Measurements from ENCODE around the gene CELF4. TPM values are rescaled to one million over a fixed set of nuclear protein-coding genes. Genes with fewer than 3 reads are reported as not detected.
"Not testable (repeated sequence)": the region's sequence is repeated elsewhere in the genome, so short reads cannot be mapped to it uniquely, and the experiment has no call there.

CELF4 gene
- total RNA-seq, 8 experiments from 2014 or later, result 3.0 to 59.9 (median 38.7) TPM

DNA sequence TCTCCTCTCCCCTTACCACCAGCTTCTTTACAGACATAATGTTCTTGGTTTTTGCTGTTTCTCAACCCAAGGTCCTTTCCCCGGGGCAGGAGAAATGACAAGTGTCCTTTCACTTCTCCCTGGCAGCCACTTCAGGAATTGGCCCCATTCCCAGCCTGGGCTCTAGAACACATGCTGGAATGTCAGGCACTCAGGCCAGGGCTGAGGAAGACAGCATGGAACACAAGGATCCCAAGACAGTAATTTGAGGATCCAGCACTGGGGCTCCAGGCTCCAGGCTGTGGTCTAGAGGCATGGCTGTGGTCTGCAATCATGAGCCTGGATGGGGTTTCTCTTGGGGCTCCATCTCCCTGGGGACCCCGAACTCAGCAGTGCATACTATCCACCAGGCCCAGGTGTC lies 201.4 kb downstream of the CELF4 start:
- no peak overlapping the region for H3K27ac ChIP-seq
- WGBS, 10 experiments, result 14 to 92% (median 60%) methylated on average over 1 to 2 of the region's 2 CpGs; no CpG with 5 or more reads in 5 of the 10 experiments
- in situ Hi-C loops (cut with MboI; ENCODE audit: low pct_unique_long_range_greater_than_20kb in 2 of 9, low sequenced_read_pairs in 9 of 9, unreplicated experiment in 9 of 9), result loop anchor here in 1 of 9 experiments (25.0 kb wide), 1 partner anchor 173 kb away; no protein-coding TSS in a partner anchor
- H3K4me3 ChIP-seq, result no peak overlapping the region
- peaks cover 35 to 44% of the 10 kb centered on the region in 2 donors for H3K4me1 ChIP-seq (replicated peaks in 1 of 2)
- ATAC-seq (replicated peaks in 6 of 8), result peak in 1 of 8 experiments; percentile 14

DNA sequence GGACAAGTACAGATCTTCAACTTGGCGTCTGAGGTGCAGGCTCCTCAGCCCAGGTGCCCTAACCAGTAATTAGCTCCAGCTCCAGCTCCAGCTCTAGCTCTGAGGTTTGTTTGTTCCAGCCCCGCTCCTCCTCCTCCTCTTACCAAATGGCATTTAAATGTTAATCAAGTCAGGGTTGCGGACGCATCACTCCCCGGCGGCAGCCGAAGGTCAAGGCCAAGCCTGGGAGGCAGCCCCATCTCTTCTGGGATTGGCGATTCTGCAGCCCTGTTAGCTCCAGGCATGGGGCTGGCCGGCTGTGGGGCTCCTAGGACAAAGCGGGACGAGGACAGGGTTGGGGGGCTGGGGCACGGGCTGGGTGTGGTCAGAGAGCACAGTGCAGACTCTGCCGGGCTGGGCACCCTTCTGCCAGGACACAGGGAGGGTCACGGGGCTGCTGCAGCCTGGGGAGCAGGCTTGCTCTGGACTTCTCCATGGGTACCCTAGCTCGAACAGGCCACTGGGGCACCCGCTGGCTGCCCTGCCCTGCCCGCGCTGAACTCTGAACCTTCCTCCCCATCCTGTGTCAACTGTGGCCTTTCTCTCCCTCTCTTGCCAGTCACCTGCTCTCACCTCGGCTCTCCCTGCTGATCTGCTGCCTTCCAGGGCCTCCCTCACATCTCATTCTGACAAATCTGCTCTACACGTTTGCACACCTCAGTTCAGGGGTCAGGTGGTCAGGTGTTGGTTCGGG lies 203.3 kb downstream of the CELF4 start:
- peak; percentile 18 to 61 (median 50) for ATAC-seq (replicated peaks in 6 of 8)
- Histone ChIP-seq H3K4me3 (no peak overlapping the region), H3K27ac (no peak overlapping the region), H3K4me1 (replicated peaks in 1 of 2) (peaks cover 18 to 25% of the 10 kb centered on the region in 2 donors)
- in situ Hi-C loops (cut with MboI; ENCODE audit: low pct_unique_long_range_greater_than_20kb in 2 of 9, low sequenced_read_pairs in 9 of 9, unreplicated experiment in 9 of 9), result loop anchor here in 1 of 9 experiments (25.0 kb wide), 1 partner anchor 175 kb away; no protein-coding TSS in a partner anchor
- WGBS, 10 experiments, result 0 to 56% (median 13%) methylated on average over 1 to 11 of the region's 21 CpGs; no CpG with 5 or more reads in 3 of the 10 experiments

DNA sequence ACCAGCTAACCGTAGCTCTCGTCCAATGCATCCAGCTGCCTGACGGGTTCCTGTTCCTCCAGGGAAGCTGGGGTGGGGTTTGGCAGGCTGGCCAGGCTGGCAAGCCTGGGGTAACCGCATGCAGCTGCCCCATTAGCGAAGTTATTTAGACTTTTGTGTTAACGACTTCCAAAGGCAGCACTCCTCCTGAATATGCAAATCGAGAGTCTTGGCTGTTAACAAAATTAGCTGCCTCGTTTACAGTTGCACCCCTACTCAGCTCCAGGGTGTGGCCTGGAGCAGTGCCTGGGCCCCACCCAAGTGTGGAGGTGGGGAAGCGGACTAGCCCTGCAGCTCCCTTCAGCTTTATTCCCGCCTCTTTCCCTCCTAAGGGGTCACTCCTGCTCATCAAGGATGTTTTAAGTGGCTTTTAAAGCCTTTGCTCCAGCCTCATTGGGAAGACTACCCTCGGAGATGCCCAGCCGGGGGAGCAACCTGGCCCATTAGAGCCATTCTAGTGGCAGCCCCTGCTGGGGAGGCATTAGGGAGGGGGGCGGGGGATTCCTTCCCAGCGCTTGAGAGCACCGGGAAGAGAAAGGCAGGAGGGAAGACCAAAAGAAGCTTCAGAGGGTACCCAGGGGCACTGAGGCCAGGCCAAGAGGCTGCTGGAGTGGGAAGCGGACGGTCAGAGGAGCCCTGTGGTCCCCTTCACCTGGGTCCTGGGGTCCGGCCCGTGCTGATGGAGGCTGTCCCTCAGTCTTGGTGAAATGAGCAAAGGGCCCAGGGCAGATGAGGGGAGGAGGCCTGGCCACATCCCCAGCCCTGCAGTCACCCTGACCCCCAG lies 204.1 kb downstream of the CELF4 start:
- peak in 7 of 8 experiments; percentile 17 to 86 (median 38) for ATAC-seq (replicated peaks in 6 of 8)

DNA sequence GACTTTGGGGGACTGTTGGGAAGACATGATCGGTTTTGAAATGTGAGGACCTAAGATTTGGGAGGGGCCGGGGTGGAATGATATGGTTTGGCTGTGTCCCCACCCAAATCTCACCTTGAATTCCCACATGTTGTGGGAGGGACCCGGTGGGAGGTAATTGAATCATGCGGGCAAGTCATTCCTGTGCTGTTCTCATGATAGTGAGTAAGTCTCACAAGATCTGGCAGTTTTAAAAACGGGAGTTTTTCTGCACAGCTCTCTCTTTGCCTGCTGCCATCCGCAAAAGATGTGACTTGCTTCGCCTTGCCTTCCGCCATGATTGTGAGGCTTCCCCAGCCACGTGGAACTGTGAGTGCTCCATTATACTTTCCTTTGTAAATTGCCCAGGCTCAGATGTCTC lies 207.5 kb downstream of the CELF4 start:
- peaks cover 15 to 21% of the 10 kb centered on the region in 2 donors for H3K4me1 ChIP-seq (replicated peaks in 1 of 2)
- not testable (repeated sequence) for H3K27ac ChIP-seq; ATAC-seq (replicated peaks in 6 of 8); H3K4me3 ChIP-seq
- WGBS, 10 experiments, result 20 to 73% (median 50%) methylated on average over 1 to 5 of the region's 9 CpGs; no CpG with 5 or more reads in 5 of the 10 experiments
- in situ Hi-C loops (cut with MboI; ENCODE audit: low pct_unique_long_range_greater_than_20kb in 2 of 9, low sequenced_read_pairs in 9 of 9, unreplicated experiment in 9 of 9), result loop anchor here in 1 of 9 experiments (25.0 kb wide), 1 partner anchor 179 kb away; no protein-coding TSS in a partner anchor

More for the DNA sequence above, 204.1 kb downstream of the CELF4 start:
- 0 to 40% (median 13%) methylated on average over 1 to 12 of the region's 19 CpGs; no CpG with 5 or more reads in 3 of the 10 experiments for WGBS, 10 experiments
- in situ Hi-C loops (cut with MboI; ENCODE audit: low pct_unique_long_range_greater_than_20kb in 2 of 9, low sequenced_read_pairs in 9 of 9, unreplicated experiment in 9 of 9), result loop anchor here in 1 of 9 experiments (25.0 kb wide), 1 partner anchor 176 kb away; no protein-coding TSS in a partner anchor
- H3K4me3 ChIP-seq, result no peak overlapping the region
- H3K27ac ChIP-seq, result no peak overlapping the region
- H3K4me1 ChIP-seq (replicated peaks in 1 of 2), result peaks cover 15 to 24% of the 10 kb centered on the region in 2 donors

DNA sequence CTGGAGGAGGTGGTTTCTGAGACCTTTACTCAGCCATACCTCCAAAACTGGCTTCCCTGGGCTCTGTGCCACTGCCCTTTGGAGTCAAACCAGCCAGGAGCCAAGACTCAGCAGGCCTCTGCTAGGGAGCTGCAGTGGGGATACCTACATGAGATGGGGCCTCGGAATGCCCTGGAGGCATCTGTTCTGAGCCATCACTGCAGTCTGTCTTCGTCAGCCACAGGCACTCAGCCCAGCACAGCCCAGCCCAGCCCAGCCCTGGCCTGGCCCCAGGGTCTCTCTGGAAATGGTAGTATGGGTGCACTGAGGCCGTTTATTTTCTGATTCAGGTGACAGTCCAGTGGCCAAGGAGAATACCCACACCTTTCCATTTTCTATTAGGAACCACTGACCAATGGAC lies 209.8 kb downstream of the CELF4 start:
- in situ Hi-C loops (cut with MboI; ENCODE audit: low pct_unique_long_range_greater_than_20kb in 2 of 9, low sequenced_read_pairs in 9 of 9, unreplicated experiment in 9 of 9), result loop anchor here in 1 of 9 experiments (25.0 kb wide), 1 partner anchor 182 kb away; no protein-coding TSS in a partner anchor
- Histone ChIP-seq H3K27ac (no peak overlapping the region), H3K4me1 (replicated peaks in 1 of 2) (peaks cover 0 to 2% of the 10 kb centered on the region in 2 donors), H3K4me3 (no peak overlapping the region)
- WGBS, 10 experiments, result 58 to 86% (median 83%) methylated on average over 1 to 2 of the region's 3 CpGs; no CpG with 5 or more reads in 7 of the 10 experiments
- ATAC-seq (replicated peaks in 6 of 8), result peak in 1 of 8 experiments; percentile 60

DNA sequence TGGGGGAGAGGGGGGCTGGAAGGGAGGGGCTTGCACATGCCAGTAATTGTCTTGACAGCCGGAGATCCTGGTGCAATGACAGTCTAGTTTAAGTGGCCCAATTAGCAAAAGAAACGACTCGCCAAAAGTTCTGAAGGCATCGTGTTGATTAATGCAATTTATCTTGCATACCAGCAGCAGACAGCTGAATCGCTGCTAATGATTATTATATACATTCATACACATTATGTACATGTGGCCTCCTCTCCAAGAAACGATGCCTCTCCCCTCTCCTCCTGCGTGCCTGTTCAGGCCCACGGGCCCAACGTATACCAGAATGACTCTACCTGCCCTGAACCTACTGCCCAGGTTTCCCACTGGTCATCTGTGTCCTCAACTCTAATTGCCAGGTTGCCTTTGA lies 214.5 kb downstream of the CELF4 start:
- 11 to 100% (median 54%) methylated on average over 1 to 6 of the region's 9 CpGs for WGBS, 10 experiments
- Histone ChIP-seq H3K4me3 (no peak overlapping the region), H3K27ac (no peak overlapping the region), H3K4me1 (replicated peaks in 1 of 2) (peaks cover 8 to 12% of the 10 kb centered on the region in 2 donors)
- in situ Hi-C loops (cut with MboI; ENCODE audit: low pct_unique_long_range_greater_than_20kb in 2 of 9, low sequenced_read_pairs in 9 of 9, unreplicated experiment in 9 of 9), result loop anchor here in 1 of 9 experiments (25.0 kb wide), 1 partner anchor 186 kb away; no protein-coding TSS in a partner anchor
- ATAC-seq (replicated peaks in 6 of 8), result peak in 1 of 8 experiments; percentile 63

DNA sequence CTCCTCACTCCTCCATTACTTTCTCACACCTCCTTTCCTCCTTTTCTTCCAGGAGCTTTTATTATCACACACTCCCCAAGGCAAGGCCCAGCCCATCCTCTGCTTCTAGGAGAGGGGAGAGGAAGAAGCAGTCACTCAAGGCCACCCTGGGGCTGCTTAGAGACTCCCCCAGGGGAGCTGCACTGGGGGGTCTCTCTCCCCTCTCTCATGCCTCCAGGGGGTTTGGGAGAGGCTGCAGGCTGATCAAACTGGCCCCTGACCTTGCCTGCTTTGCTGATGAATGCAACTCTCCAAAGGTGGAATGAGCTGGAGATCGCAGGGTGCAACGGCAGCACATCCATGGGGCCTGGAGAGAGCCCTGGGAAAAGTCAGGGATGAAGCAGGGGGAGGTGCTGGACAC lies 216.9 kb downstream of the CELF4 start:
- no peak for ATAC-seq (replicated peaks in 6 of 8)
- H3K4me3 ChIP-seq, result no peak overlapping the region
- in situ Hi-C loops (cut with MboI; ENCODE audit: low pct_unique_long_range_greater_than_20kb in 2 of 9, low sequenced_read_pairs in 9 of 9, unreplicated experiment in 9 of 9), result loop anchor here in 1 of 9 experiments (25.0 kb wide), 1 partner anchor 189 kb away; no protein-coding TSS in a partner anchor
- H3K4me1 ChIP-seq (replicated peaks in 1 of 2), result peaks cover 26% of the 10 kb centered on the region in 2 donors
- 100% methylated on average over 2 of the region's 2 CpGs; no CpG with 5 or more reads in 9 of the 10 experiments for WGBS, 10 experiments
- H3K27ac ChIP-seq, result no peak overlapping the region

DNA sequence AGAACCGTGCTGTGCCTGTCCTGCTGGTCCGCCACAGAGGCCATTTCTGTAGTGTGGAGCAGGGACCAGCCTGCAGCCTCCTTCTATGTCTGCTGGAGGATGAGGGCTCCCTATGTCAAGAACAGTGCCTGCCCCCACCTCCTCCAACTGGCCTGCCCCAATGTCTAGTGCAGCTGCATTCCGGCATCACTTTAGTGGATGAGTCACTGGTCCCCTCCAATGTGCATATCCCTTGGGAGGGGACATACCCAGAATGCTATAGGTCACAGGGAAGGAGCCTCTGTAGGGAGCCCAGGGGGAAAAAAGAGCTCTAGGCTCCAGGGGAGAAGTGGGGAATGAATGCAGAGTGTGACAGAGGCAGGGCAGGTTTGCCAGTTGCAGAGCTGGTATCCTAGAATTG lies 219.6 kb downstream of the CELF4 start:
- in situ Hi-C loops (cut with MboI; ENCODE audit: low pct_unique_long_range_greater_than_20kb in 2 of 9, low sequenced_read_pairs in 9 of 9, unreplicated experiment in 9 of 9), result loop anchor here in 1 of 9 experiments (25.0 kb wide), 1 partner anchor 191 kb away; no protein-coding TSS in a partner anchor
- 0 to 52% (median 41%) methylated on average over 1 to 3 of the region's 3 CpGs; no CpG with 5 or more reads in 6 of the 10 experiments for WGBS, 10 experiments
- peaks cover 33 to 38% of the 10 kb centered on the region in 2 donors for H3K4me1 ChIP-seq (replicated peaks in 1 of 2)
- peak; percentile 53 to 89 (median 78) for ATAC-seq (replicated peaks in 6 of 8)
- no peak overlapping the region for H3K27ac ChIP-seq
- no peak overlapping the region for H3K4me3 ChIP-seq

DNA sequence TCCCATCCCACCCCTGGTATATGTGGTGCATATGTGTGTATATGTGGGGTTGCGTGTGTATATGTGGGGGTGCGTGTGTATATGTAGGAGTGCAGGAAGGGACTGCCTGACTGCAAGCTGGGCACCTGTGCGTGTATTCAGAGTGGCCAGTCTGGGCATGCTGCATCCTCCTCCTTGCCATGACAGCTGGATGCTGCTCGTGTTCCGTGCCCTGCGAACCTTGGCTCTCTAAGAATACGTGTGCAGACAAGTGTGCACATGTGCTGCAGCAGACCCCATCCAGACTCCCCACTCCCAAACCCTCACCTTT lies 222.1 kb downstream of the CELF4 start:
- ATAC-seq (replicated peaks in 6 of 8), result peak in 1 of 8 experiments; percentile 41
- in situ Hi-C loops (cut with MboI; ENCODE audit: low pct_unique_long_range_greater_than_20kb in 2 of 9, low sequenced_read_pairs in 9 of 9, unreplicated experiment in 9 of 9), result loop anchor here in 1 of 9 experiments (25.0 kb wide), 1 partner anchor 194 kb away; no protein-coding TSS in a partner anchor
- 0 to 80% (median 20%) methylated on average over 1 to 6 of the region's 7 CpGs; no CpG with 5 or more reads in 3 of the 10 experiments for WGBS, 10 experiments
- Histone ChIP-seq H3K27ac (no peak overlapping the region), H3K4me3 (no peak overlapping the region), H3K4me1 (replicated peaks in 1 of 2) (peaks cover 27 to 40% of the 10 kb centered on the region in 2 donors)

DNA sequence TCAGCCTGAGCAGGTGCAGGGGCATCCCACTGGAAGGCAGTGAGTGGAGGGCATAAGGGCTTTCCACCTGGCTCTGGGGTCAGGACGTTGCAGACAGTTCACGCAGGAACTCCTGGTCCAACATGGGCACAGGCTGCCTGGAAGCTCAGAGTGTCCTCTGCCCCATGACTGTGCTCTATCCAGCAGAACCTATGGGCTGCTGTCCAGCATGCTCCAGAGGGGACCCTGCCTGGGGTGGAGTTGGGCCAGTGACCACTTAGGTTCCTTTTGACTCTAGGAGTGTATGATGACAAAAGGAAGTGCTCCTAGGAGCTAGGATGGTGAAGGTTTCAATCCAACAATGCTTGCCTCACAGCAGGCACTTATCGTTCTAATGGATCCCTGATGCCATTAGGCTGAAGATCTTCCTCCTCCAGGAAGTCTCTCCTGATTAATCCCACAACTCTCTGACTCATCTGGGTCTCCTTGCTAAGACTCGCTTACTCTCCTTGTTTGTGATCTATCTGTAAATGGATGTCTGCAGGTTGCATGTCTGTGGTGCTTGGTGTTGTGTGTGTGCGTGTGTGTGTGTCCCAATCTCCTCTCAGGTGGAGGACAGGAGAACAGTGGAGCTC lies 224.0 kb downstream of the CELF4 start:
- WGBS, 10 experiments, result 50 to 100% (median 93%) methylated on average over 1 to 4 of the region's 5 CpGs; no CpG with 5 or more reads in 4 of the 10 experiments
- ATAC-seq (replicated peaks in 6 of 8), result no peak
- Histone ChIP-seq H3K4me1 (replicated peaks in 1 of 2) (peaks cover 24 to 37% of the 10 kb centered on the region in 2 donors), H3K4me3 (no peak overlapping the region), H3K27ac (no peak overlapping the region)
- in situ Hi-C loops (cut with MboI; ENCODE audit: low pct_unique_long_range_greater_than_20kb in 2 of 9, low sequenced_read_pairs in 9 of 9, unreplicated experiment in 9 of 9), result loop anchor here in 1 of 9 experiments (25.0 kb wide), 1 partner anchor 196 kb away; no protein-coding TSS in a partner anchor

DNA sequence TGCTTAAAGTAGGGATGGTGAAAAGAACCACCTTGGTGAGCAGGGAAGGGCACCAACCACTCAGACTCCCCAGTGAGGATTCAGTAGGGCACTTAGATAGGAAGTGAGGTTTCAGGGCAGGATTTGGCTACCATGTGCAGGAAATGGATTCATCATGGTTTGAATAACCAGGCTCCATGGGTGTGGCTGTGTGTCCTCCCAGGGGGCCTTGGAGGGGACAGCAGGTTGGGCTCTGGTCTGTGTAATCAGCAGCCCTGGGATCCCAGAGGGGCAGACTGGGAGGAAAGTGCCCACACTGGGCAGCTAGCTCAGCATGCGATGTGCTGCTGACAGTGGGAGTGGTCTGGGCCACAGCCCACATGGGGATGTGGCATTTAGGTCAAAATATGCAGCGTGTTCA lies 224.6 kb downstream of the CELF4 start:
- peak in 3 of 8 experiments; percentile 31 to 59 (median 37) for ATAC-seq (replicated peaks in 6 of 8)
- in situ Hi-C loops (cut with MboI; ENCODE audit: low pct_unique_long_range_greater_than_20kb in 2 of 9, low sequenced_read_pairs in 9 of 9, unreplicated experiment in 9 of 9), result loop anchor here in 1 of 9 experiments (25.0 kb wide), 1 partner anchor 196 kb away; no protein-coding TSS in a partner anchor
- Histone ChIP-seq H3K27ac (no peak overlapping the region), H3K4me3 (no peak overlapping the region), H3K4me1 (replicated peaks in 1 of 2) (peaks cover 20 to 33% of the 10 kb centered on the region in 2 donors)
- 80 to 100% methylated on average over 1 of the region's 2 CpGs; no CpG with 5 or more reads in 8 of the 10 experiments for WGBS, 10 experiments

DNA sequence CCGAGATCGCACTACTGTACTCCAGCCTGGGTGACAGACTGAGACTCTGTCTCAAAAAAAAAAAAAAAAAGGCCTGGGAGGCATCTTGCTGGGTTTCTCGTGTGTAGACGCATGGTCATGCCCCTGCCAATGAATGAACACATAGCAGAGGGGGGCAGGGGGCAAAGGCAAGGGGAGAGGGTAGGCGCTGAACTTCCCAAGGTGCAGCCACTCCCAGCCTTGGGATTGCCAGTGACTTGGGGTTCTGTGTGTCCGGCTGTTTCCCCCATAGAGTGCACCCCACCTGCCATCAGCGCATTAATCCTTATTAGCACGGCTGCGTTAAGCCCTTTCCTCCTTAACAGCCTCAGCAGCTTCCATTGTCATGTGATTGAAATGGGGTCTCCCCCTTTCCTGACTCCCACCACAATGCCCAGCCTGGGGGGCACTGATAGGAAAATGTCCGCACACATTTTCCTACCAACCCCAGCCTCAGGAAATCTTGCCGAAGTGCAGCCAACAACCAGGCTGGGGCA lies 225.8 kb downstream of the CELF4 start:
- Histone ChIP-seq H3K27ac (no peak overlapping the region), H3K4me1 (replicated peaks in 1 of 2) (peaks cover 13 to 36% of the 10 kb centered on the region in 2 donors), H3K4me3 (no peak overlapping the region)
- no peak for ATAC-seq (replicated peaks in 6 of 8)
- WGBS, 10 experiments, result 60 to 93% (median 82%) methylated on average over 1 to 10 of the region's 11 CpGs; no CpG with 5 or more reads in 3 of the 10 experiments
- in situ Hi-C loops (cut with MboI; ENCODE audit: low pct_unique_long_range_greater_than_20kb in 2 of 9, low sequenced_read_pairs in 9 of 9, unreplicated experiment in 9 of 9), result loop anchor here in 1 of 9 experiments (25.0 kb wide), 1 partner anchor 198 kb away; no protein-coding TSS in a partner anchor
